PC-9 (cell line): Measurements from ENCODE around the gene JAML. TPM values are rescaled to one million over a fixed set of nuclear protein-coding genes. Genes with fewer than 3 reads are reported as not detected.

ENCODE experiments used
- BruUV-seq: library from RNA; stranded (reverse); fragments of 400-500 nt; replicated peaks from 2 replicates; lab custom pipeline; 2021; lab: Mats Ljungman, UMichigan
- CTCF ChIA-PET: fragments of 300-600 bp; sonication (Branson Sonifier 250); formaldehyde crosslinking; loops from one replicate; lab custom pipeline; 2022; ENCODE audit warnings: antibody characterized with exemption; lab: Charles Lee
- POLR2A ChIA-PET: fragments of 300-600 bp; sonication (Branson Sonifier 250); formaldehyde crosslinking; loops from one replicate; lab custom pipeline; 2022; ENCODE audit warnings: antibody characterized with exemption; ENCODE audit not compliant: unreplicated experiment; lab: Charles Lee
- DNase-seq, 2 experiments: peaks; one replicate each; pipeline versions ENCODE4 v3.0.0 to v3.0.0-alpha.2; 2015 to 2022; ENCODE audit warnings: mixed read lengths in 1 of 2
- H2AFZ ChIP-seq: fragments of 200-600 bp; sonication (generic); 2 replicates; pipeline ENCODE4 v1.8.1; 2017; ENCODE audit warnings: antibody characterized with exemption
- H3F3A ChIP-seq: fragments of 200-600 bp; sonication (generic); 2 replicates; pipeline ENCODE4 v1.8.1; 2017; ENCODE audit warnings: antibody characterized with exemption, mild to moderate bottlenecking, low read depth; ENCODE audit not compliant: insufficient read depth
- H3K27ac ChIP-seq: fragments of 200-600 bp; sonication (generic); 2 replicates; pipeline ENCODE4 v1.6.1; 2016; ENCODE audit warnings: mixed run types
- H3K27me3 ChIP-seq: fragments of 200-600 bp; sonication (generic); 2 replicates; pipeline ENCODE4 v1.6.1; 2016; ENCODE audit warnings: low read depth, mixed run types; ENCODE audit not compliant: insufficient read depth
- H3K36me3 ChIP-seq: fragments of 200-600 bp; sonication (generic); 2 replicates; pipeline ENCODE4 v1.6.1; 2016; ENCODE audit warnings: low read depth, mixed run types
- H3K4me1 ChIP-seq: fragments of 200-600 bp; sonication (generic); replicated peaks from 2 replicates; pipeline ENCODE4 v1.6.1; 2016; ENCODE audit warnings: mixed run types; ENCODE audit not compliant: insufficient read depth
- H3K4me2 ChIP-seq: fragments of 200-600 bp; sonication (generic); 2 replicates; pipeline ENCODE4 v1.6.1; 2017; ENCODE audit warnings: mixed run types
- H3K4me3 ChIP-seq: fragments of 200-600 bp; sonication (generic); 2 replicates; pipeline ENCODE4 v1.6.1; 2016; ENCODE audit warnings: mixed run types
- H3K79me2 ChIP-seq: fragments of 200-600 bp; sonication (generic); 2 replicates; pipeline ENCODE4 v1.6.1; 2017; ENCODE audit warnings: low read depth, mixed run types
- H3K9me2 ChIP-seq: fragments of 200-600 bp; sonication (generic); 2 replicates; pipeline ENCODE4 v1.8.1; 2017; ENCODE audit warnings: mild to moderate bottlenecking; ENCODE audit not compliant: insufficient read depth
- H3K9me3 ChIP-seq: fragments of 200-600 bp; sonication (generic); 2 replicates; pipeline ENCODE4 v1.8.1; 2016; ENCODE audit warnings: low read depth; ENCODE audit not compliant: insufficient read depth
- H4K20me1 ChIP-seq: fragments of 200-600 bp; sonication (generic); 2 replicates; pipeline ENCODE4 v1.8.1; 2017; ENCODE audit not compliant: insufficient read depth
- CTCF ChIP-seq: fragments of 200-600 bp; sonication (generic); conservative IDR thresholded peaks from 2 replicates; pipeline ENCODE4 v1.6.1; 2017; ENCODE audit warnings: mixed run types, antibody characterized with exemption, mild to moderate bottlenecking, moderate library complexity
- EZH2 ChIP-seq: fragments of 200-600 bp; sonication (generic); IDR thresholded peaks from 2 replicates; pipeline ENCODE4 v1.8.0; 2017; ENCODE audit warnings: antibody characterized with exemption, low read depth
- intact Hi-C: fragments of 100-400 bp; cut with micrococcal nuclease; formaldehyde crosslinking; loops from one replicate; pipeline ENCODE4 v1.10.0; 2022; ENCODE audit not compliant: unreplicated experiment
- total RNA-seq: library from RNA; stranded (reverse); gene quantifications from 2 replicates; pipeline ENCODE4 v1.2.3, GENCODE V29; 2021

Gene JAML
- total RNA-seq, 1 experiment from 2014 or later, result not detected

GRCh38 chr11:118263695-118264568 lies 39.1 kb upstream of the JAML start, which contains the start of gene MPZL2:
Gene MPZL2, minus strand, starts transcription at chr11:118264297. Its CDS starts 144 bp downstream, at chr11:118264153.
- H3K79me2 ChIP-seq, result peaks cover 24% of the 10 kb centered on the region
- BruUV-seq, result TSS peak; percentile 67
- no peaks in the 10 kb centered on the region; the same call in 1 of the 2 replicates for H3K9me2 ChIP-seq
- no peaks in the 10 kb centered on the region for H3K9me3 ChIP-seq
- DNase-seq, result peak; percentile 86 to 94
- peaks cover 39% of the 10 kb centered on the region for H3F3A ChIP-seq
- no peaks in the 10 kb centered on the region for H3K27me3 ChIP-seq
- H4K20me1 ChIP-seq, result no peaks in the 10 kb centered on the region
- intact Hi-C loops, result loop anchor here (1.0 to 5.0 kb wide), 4 partner anchors 13 to 88 kb away; no protein-coding TSS in a partner anchor
- peaks cover 40% of the 10 kb centered on the region for H3K4me1 ChIP-seq
- H3K36me3 ChIP-seq, result peaks cover 30% of the 10 kb centered on the region
- peak within 1 kb of the TSS; percentile 86 for H3K4me3 ChIP-seq
- CTCF ChIA-PET, result interaction anchor here (0.6 to 1.9 kb wide), 3 partner anchors 11 to 111 kb away, joined by 7 to 13 read pairs (median 12); no protein-coding TSS in a partner anchor
- H3K27ac ChIP-seq, result peak within 1 kb of the TSS; percentile 95
- POLR2A ChIA-PET, result interaction anchor here (0.5 to 1.2 kb wide), 6 partner anchors 11 to 649 kb away, joined by 3 to 11 read pairs (median 4); partner anchors contain the start of genes JAML and MPZL3
- peak within 1 kb of the TSS; percentile 92 for H2AFZ ChIP-seq
- TF ChIP-seq CTCF (no peak; the same call in 1 of the 2 replicates), EZH2 (no peak)
- H3K4me2 ChIP-seq, result peak within 1 kb of the TSS; percentile 88

- ChIA-PET POLR2A (interaction anchor here (0.6 kb wide), 1 partner anchor 649 kb away, joined by 4 read pairs; no protein-coding TSS in a partner anchor), CTCF (no interaction called here)
- peaks cover 39% of the 10 kb centered on the region for H3F3A ChIP-seq
- BruUV-seq, result no TSS peak
- H3K27me3 ChIP-seq, result no peaks in the 10 kb centered on the region
- no peaks in the 10 kb centered on the region for H3K9me3 ChIP-seq
- peak overlapping the region; percentile 88 for H3K4me2 ChIP-seq
- H3K4me3 ChIP-seq, result peak overlapping the region; percentile 86
- no peak for DNase-seq
- TF ChIP-seq CTCF, result no peak
- TF ChIP-seq EZH2, result no peak
- H2AFZ ChIP-seq, result peak overlapping the region; percentile 92
- peaks cover 24% of the 10 kb centered on the region for H3K79me2 ChIP-seq
- H3K27ac ChIP-seq, result peak overlapping the region; percentile 95
- intact Hi-C loops, result loop anchor here (5.0 kb wide), 1 partner anchor 89 kb away; no protein-coding TSS in a partner anchor
- H3K4me1 ChIP-seq, result peaks cover 40% of the 10 kb centered on the region
- peaks cover 39% of the 10 kb centered on the region for H3K36me3 ChIP-seq
- no peaks in the 10 kb centered on the region; the same call in 1 of the 2 replicates for H3K9me2 ChIP-seq
- H4K20me1 ChIP-seq, result no peaks in the 10 kb centered on the region
Measured at GRCh38 chr11:118263112-118263511, 38.3 kb upstream of the JAML start.

GRCh38 chr11:118260353-118260752 lies 35.5 kb upstream of the JAML start:
- peak in 1 of 2 experiments; percentile 5 for DNase-seq
- Histone ChIP-seq H3K27me3 (no peaks in the 10 kb centered on the region), H4K20me1 (no peaks in the 10 kb centered on the region), H3K4me3 (no peak overlapping the region), H3F3A (peaks cover 30% of the 10 kb centered on the region), H3K79me2 (peaks cover 24% of the 10 kb centered on the region), H3K4me1 (peaks cover 24% of the 10 kb centered on the region), H3K4me2 (no peak overlapping the region), H3K36me3 (peaks cover 40% of the 10 kb centered on the region), H3K9me3 (no peaks in the 10 kb centered on the region), H2AFZ (no peak overlapping the region), H3K27ac (no peak overlapping the region), H3K9me2 (no peaks in the 10 kb centered on the region)
- ChIA-PET POLR2A (no interaction called here), CTCF (interaction anchor here (0.5 to 0.6 kb wide), 2 partner anchors 85 to 796 kb away, joined by 3 read pairs; no protein-coding TSS in a partner anchor)
- no TSS peak for BruUV-seq
- intact Hi-C loops, result loop anchor here (5.0 kb wide), 1 partner anchor 92 kb away; no protein-coding TSS in a partner anchor
- no peak for TF ChIP-seq CTCF
- TF ChIP-seq EZH2, result no peak
